ENCODE measurements around the gene CNN2.
A peak's percentile ranks its signal among the peaks of the same experiment; 100 is the strongest.

CNN2 gene

GRCh38 chr19:1025960-1026782, at the start of gene CNN2:
Gene CNN2, plus strand, starts transcription at chr19:1026608. Its CDS starts 54 bp downstream, at chr19:1026662.
- DNase-seq (ENCODE audit: low read depth), result no peak
- peak within 1 kb of the TSS; percentile 99 for H3K4me3 ChIP-seq (ENCODE audit: low read depth, low read length)

- no peak overlapping the region for H3K4me3 ChIP-seq (ENCODE audit: low read depth, low read length)
- no peak for DNase-seq (ENCODE audit: low read depth)
These were observed 49.3 kb upstream of the CNN2 start for GRCh38 chr19:977058-977464.

GRCh38 chr19:979318-979741, 47.1 kb upstream of the CNN2 start:
- DNase-seq (ENCODE audit: low read depth), result no peak
- no peak overlapping the region for H3K4me3 ChIP-seq (ENCODE audit: low read depth, low read length)

- H3K4me3 ChIP-seq (ENCODE audit: low read depth, low read length), result no peak overlapping the region
- DNase-seq (ENCODE audit: low read depth), result no peak
These were observed 46.0 kb upstream of the CNN2 start for GRCh38 chr19:980133-980998.

GRCh38 chr19:982567-983170, 43.7 kb upstream of the CNN2 start:
- no peak for DNase-seq (ENCODE audit: low read depth)
- peak overlapping the region; percentile 40 for H3K4me3 ChIP-seq (ENCODE audit: low read depth, low read length)

- H3K4me3 ChIP-seq (ENCODE audit: low read depth, low read length), result peak within 1 kb of the TSS; percentile 98
- peak; percentile 45 for DNase-seq (ENCODE audit: low read depth)
These were observed 42.0 kb upstream of the CNN2 start, which contains the start of gene WDR18 for GRCh38 chr19:984165-984967. Gene WDR18, plus strand, starts transcription at chr19:984345. Its CDS starts 9 bp downstream, at chr19:984354.

- no peak overlapping the region for H3K4me3 ChIP-seq (ENCODE audit: low read depth, low read length)
- no peak for DNase-seq (ENCODE audit: low read depth)
These were observed 40.3 kb upstream of the CNN2 start for GRCh38 chr19:986083-986482.

GRCh38 chr19:988081-988480, 38.3 kb upstream of the CNN2 start:
- H3K4me3 ChIP-seq (ENCODE audit: low read depth, low read length), result no peak overlapping the region
- DNase-seq (ENCODE audit: low read depth), result no peak

GRCh38 chr19:988510-988909, 37.9 kb upstream of the CNN2 start:
- DNase-seq (ENCODE audit: low read depth), result no peak

GRCh38 chr19:989381-990081, 36.9 kb upstream of the CNN2 start:
- H3K4me3 ChIP-seq (ENCODE audit: low read depth, low read length), result no peak overlapping the region
- no peak for DNase-seq (ENCODE audit: low read depth)

More at GRCh38 chr19:988510-988909, 37.9 kb upstream of the CNN2 start:
- H3K4me3 ChIP-seq (ENCODE audit: low read depth, low read length), result no peak overlapping the region

- no peak for DNase-seq (ENCODE audit: low read depth)
- H3K4me3 ChIP-seq (ENCODE audit: low read depth, low read length), result no peak overlapping the region
These were observed 36.3 kb upstream of the CNN2 start for GRCh38 chr19:990119-990571.

GRCh38 chr19:990746-991145, 35.7 kb upstream of the CNN2 start:
- no peak for DNase-seq (ENCODE audit: low read depth)

GRCh38 chr19:991174-991931, 35.1 kb upstream of the CNN2 start:
- DNase-seq (ENCODE audit: low read depth), result peak; percentile 17

More at GRCh38 chr19:990746-991145, 35.7 kb upstream of the CNN2 start:
- H3K4me3 ChIP-seq (ENCODE audit: low read depth, low read length), result no peak overlapping the region

GRCh38 chr19:991932-992669, 34.3 kb upstream of the CNN2 start:
- no peak overlapping the region for H3K4me3 ChIP-seq (ENCODE audit: low read depth, low read length)
- DNase-seq (ENCODE audit: low read depth), result no peak

More at GRCh38 chr19:991174-991931, 35.1 kb upstream of the CNN2 start:
- no peak overlapping the region for H3K4me3 ChIP-seq (ENCODE audit: low read depth, low read length)

- no peak for DNase-seq (ENCODE audit: low read depth)
- no peak overlapping the region for H3K4me3 ChIP-seq (ENCODE audit: low read depth, low read length)
These were observed 33.7 kb upstream of the CNN2 start for GRCh38 chr19:992670-993055.

- H3K4me3 ChIP-seq (ENCODE audit: low read depth, low read length), result no peak overlapping the region
- no peak for DNase-seq (ENCODE audit: low read depth)
These were observed 33.0 kb upstream of the CNN2 start for GRCh38 chr19:993361-993830.

- DNase-seq (ENCODE audit: low read depth), result no peak
- H3K4me3 ChIP-seq (ENCODE audit: low read depth, low read length), result no peak overlapping the region
These were observed 32.5 kb upstream of the CNN2 start for GRCh38 chr19:993831-994393.
